ENCODE data around the gene ABI2. TPM values are rescaled to one million over a fixed set of nuclear protein-coding genes. Genes with fewer than 3 reads are reported as not detected.
"Not testable (repeated sequence)": the region's sequence is repeated elsewhere in the genome, so short reads cannot be mapped to it uniquely, and the experiment has no call there.

The ABI2 gene
- total RNA-seq, 2 experiments from 2014 or later: 33.5 to 35.3 TPM

DNA sequence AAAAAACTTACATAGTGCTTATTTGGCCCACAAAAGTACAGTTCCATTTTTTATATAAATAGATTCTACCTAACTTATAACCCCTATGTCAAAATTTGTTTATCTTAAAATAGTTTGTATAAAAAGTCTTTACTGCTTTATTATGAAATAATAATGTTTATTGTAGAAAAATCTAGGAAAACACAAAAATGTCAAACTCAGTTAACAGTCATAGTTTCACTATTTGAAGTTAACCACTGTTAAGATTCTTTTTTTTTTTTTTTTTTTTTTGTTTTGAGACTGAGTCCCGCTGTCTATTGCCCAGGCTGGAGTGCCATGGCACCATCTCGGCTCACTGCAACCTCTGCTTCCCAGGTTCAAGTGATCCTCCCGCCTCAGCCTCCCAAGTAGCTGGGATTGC lies 26.5 kb upstream of the ABI2 start:
- Mint-ChIP-seq H3K4me3 (no peak overlapping the region), H3K9me3 (no peaks in the 10 kb centered on the region), H3K36me3 (ENCODE audit: low read depth) (peaks cover 9% of the 10 kb centered on the region), H3K27me3 (no peaks in the 10 kb centered on the region), H3K27ac (no peak overlapping the region), H3K4me1 (ENCODE audit: low read depth) (no peaks in the 10 kb centered on the region)
- intact Hi-C loops (cut with micrococcal nuclease): no loop called here
- CTCF ChIA-PET: interaction anchor here (1.0 kb wide), 1 partner anchor 76 kb away, joined by 3 read pairs; no protein-coding TSS in a partner anchor
- ATAC-seq (no peak), DNase-seq (no peak)
- TF ChIP-seq, protein P1, sequence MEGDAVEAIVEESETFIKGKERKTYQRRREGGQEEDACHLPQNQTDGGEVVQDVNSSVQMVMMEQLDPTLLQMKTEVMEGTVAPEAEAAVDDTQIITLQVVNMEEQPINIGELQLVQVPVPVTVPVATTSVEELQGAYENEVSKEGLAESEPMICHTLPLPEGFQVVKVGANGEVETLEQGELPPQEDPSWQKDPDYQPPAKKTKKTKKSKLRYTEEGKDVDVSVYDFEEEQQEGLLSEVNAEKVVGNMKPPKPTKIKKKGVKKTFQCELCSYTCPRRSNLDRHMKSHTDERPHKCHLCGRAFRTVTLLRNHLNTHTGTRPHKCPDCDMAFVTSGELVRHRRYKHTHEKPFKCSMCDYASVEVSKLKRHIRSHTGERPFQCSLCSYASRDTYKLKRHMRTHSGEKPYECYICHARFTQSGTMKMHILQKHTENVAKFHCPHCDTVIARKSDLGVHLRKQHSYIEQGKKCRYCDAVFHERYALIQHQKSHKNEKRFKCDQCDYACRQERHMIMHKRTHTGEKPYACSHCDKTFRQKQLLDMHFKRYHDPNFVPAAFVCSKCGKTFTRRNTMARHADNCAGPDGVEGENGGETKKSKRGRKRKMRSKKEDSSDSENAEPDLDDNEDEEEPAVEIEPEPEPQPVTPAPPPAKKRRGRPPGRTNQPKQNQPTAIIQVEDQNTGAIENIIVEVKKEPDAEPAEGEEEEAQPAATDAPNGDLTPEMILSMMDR (IDR thresholded peaks at IDR 0.05): no peak
- POLR2A ChIA-PET: no interaction called here

DNA sequence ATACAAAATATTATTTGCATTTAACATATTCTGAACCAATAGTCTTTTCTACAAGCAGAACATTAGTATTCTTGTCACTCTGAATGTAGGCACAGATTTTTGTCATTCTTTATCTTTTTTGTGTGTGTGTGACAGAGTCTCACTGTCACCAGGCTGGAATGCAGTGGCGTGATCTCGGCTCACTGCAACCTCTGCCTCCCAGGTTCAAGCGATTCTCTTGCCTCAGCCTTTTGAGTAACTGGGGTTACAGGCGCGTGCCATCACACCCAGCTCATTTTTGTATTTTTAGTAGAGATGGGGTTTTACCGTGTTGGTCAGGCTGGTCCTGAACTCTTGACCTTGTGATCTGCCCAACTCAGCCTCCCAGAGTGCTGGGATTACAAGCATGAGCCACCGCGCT lies 25.6 kb upstream of the ABI2 start:
- H3K4me1 Mint-ChIP-seq (ENCODE audit: low read depth); intact Hi-C loops (cut with micrococcal nuclease); H3K9me3 Mint-ChIP-seq; CTCF ChIA-PET; H3K27me3 Mint-ChIP-seq; ATAC-seq; DNase-seq; POLR2A ChIA-PET; H3K27ac Mint-ChIP-seq; H3K4me3 Mint-ChIP-seq: not testable (repeated sequence)
- peaks cover 12% of the 10 kb centered on the region for H3K36me3 Mint-ChIP-seq (ENCODE audit: low read depth)

DNA sequence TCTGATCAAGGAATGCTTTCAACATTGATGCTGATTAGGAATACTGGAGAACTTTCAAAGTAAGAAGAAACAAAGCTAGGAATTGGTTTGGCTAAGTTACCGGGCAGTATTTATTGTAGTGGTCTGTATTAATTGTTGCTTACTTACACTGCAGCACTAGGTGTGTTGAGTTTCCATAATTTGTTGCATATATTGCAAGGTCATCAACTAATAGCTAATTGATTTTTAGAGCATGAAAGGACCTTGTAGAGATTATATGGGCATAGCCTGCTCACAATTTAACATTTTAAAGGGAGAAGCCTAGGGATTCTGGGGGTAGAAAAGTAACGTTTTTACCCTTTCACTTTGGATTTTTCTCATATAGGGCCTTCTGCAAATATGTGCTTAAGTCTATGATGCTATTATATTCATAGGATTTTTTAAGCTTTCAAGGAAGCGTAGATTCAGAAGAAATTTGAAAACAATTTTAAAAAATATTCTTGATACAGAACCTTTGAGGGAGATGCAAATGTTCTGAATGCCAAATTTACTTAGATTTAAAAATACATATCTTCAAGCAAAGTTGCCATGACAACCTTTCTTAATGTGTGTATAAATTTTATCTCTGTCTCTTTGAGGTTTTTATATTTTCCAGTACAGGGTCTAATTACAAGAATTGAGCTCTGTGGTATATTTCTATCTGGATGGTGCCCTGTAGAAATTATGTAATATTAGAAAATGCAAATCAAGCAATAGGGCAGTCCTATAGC lies 17.3 kb upstream of the ABI2 start:
- peaks cover 5% of the 10 kb centered on the region for H3K9me3 Mint-ChIP-seq
- no peak for ATAC-seq
- H3K27me3 Mint-ChIP-seq: no peaks in the 10 kb centered on the region
- H3K4me1 Mint-ChIP-seq (ENCODE audit: low read depth): no peaks in the 10 kb centered on the region
- peaks cover 27% of the 10 kb centered on the region for H3K36me3 Mint-ChIP-seq (ENCODE audit: low read depth)
- CTCF ChIA-PET: no interaction called here
- no peak overlapping the region for H3K27ac Mint-ChIP-seq
- intact Hi-C loops (cut with micrococcal nuclease): no loop called here
- TF ChIP-seq, protein P1 (IDR thresholded peaks at IDR 0.05): no peak
- H3K4me3 Mint-ChIP-seq: no peak overlapping the region
- no peak for DNase-seq
- POLR2A ChIA-PET: no interaction called here

DNA sequence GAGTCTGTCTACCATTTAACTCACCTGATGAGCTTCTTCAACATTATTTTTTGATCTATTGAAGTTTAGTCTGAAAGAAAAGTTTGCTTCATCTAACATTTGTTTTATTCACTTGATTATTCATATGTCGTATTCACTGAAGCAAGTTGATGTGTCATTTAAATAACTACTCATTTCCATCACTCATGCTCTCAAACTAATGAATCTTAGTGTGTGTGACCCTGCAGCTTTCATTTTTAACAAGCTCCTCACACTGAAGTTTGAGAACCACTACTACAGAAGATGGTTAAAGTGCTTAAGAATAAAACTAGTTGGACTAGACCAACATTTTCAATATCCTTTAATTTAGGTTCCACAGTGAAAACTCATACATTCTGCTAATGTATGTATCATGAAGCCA lies 1.8 kb upstream of the ABI2 start:
- ChIA-PET CTCF (no interaction called here), POLR2A (interaction anchor here (0.8 kb wide), 1 partner anchor 17 kb away, joined by 3 read pairs; no protein-coding TSS in a partner anchor)
- ATAC-seq: no peak
- DNase-seq: no peak
- intact Hi-C loops (cut with micrococcal nuclease): no loop called here
- no peak overlapping the region for H3K27ac Mint-ChIP-seq
- H3K4me1 Mint-ChIP-seq (ENCODE audit: low read depth): peaks cover 29% of the 10 kb centered on the region
- H3K4me3 Mint-ChIP-seq: no peak overlapping the region
- H3K36me3 Mint-ChIP-seq (ENCODE audit: low read depth): peaks cover 2% of the 10 kb centered on the region
- TF ChIP-seq, protein P1 (IDR thresholded peaks at IDR 0.05): no peak
- H3K9me3 Mint-ChIP-seq: no peaks in the 10 kb centered on the region
- H3K27me3 Mint-ChIP-seq: no peaks in the 10 kb centered on the region

DNA sequence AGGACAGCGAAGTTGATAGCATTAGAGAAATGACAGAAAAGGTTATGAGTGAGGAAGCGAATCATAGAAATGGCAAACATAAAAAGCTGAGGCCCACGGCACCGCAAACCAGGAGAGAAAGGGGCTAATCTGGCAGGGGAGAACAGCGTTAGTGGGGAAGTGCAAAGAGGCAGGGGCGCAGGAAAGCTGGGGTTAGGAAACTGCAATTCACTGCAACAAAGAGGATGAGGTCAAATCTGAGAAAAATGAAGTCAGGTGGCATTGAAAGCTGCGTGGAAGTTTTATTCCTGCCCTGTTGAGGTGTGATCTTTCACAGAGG lies 653 bp upstream of the ABI2 start:
- peak; percentile 17 for ATAC-seq
- Mint-ChIP-seq H3K27ac (peak overlapping the region; percentile 69), H3K4me3 (peak overlapping the region; percentile 73), H3K4me1 (ENCODE audit: low read depth) (peaks cover 29% of the 10 kb centered on the region), H3K36me3 (ENCODE audit: low read depth) (peaks cover 2% of the 10 kb centered on the region), H3K9me3 (no peaks in the 10 kb centered on the region), H3K27me3 (no peaks in the 10 kb centered on the region)
- peak; percentile 16 for DNase-seq
- intact Hi-C loops (cut with micrococcal nuclease): no loop called here
- TF ChIP-seq, protein P1 (IDR thresholded peaks at IDR 0.05): no peak
- ChIA-PET CTCF (interaction anchor here (0.7 kb wide), 1 partner anchor 137 kb away, joined by 3 read pairs; no protein-coding TSS in a partner anchor), POLR2A (no interaction called here)
